ENCODE data around the gene PRKACA. TPM values are rescaled to one million over a fixed set of nuclear protein-coding genes. Genes with fewer than 3 reads are reported as not detected.

PRKACA gene
- total and polyA plus RNA-seq, 8 donors = 81.5 to 118 (median 93.7) TPM

GRCh38 chr19:14078411-14078810 lies 39.2 kb downstream of the PRKACA start:
- no peaks in the 10 kb centered on the region for H3K27me3 ChIP-seq
- ATAC-seq (no peak), DNase-seq (no peak)
- no peaks in the 10 kb centered on the region for H3K36me3 ChIP-seq
- peak overlapping the region in 1 of 2 donors; percentile 78 for H3K27ac ChIP-seq
- H3K9me3 ChIP-seq = no peaks in the 10 kb centered on the region
- peaks cover 12 to 80% of the 10 kb centered on the region in 2 donors for H3K4me1 ChIP-seq
- no peak overlapping the region for H3K4me3 ChIP-seq
- intact Hi-C loops (cut with DNase I) = loop anchor here in 1 of 2 donors (5.0 kb wide), 1 partner anchor 201 kb away; the partner anchor contains the start of gene NANOS3
- TF ChIP-seq CTCF (IDR thresholded peaks at IDR 0.05) = no peak

DNA sequence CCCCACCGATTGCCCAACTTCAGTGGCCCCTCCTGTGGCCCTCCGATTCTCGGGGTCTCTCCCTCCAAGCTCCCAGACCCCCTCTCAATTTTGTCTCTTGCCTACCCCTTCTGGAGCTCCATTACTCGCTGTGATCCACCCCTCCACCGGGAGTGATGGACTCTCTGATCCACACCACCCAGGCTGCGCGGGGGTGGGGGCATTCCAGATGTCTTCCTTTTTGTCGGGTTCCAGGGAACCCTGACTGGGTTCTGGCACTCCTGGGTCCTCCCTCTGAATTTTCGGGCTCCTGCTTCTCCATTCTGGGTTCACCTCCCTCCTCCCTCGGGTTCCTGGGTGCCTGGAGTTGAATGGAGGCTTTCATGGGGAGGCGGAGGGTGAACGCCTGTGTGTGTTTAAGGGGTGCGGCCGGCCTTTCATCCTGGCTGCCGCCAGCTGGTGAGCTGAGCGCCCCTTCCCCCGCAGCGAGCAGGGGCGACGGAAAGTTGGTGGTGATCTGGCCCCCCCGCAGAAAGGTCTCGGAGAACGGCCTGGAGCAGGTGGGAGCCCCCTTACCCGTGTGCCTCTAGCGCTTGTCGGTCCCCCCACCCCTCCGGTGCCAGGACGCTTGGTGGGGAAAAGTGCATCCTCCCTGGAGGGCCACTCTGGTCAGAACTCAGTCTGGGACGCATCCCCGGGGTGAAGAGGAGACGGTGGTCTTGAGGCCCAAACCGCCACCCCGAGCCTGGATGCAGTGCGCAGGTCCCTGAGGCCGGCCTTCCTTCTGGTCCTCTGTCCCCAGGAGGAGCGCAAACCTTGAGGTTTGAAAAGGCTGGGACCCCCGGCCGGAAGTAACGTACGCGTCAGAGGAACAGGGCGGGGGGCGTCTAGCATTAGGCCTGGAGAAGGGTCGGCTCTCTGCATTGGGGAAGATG lies 43.4 kb downstream of the PRKACA start:
- TF ChIP-seq CTCF (IDR thresholded peaks at IDR 0.05) = no peak
- ATAC-seq (peak; percentile 1), DNase-seq (peak in 1 of 4 donors; percentile 33)
- intact Hi-C loops (cut with DNase I) = no loop called here
- peak overlapping the region; percentile 76 to 85 for H3K4me3 ChIP-seq
- peaks cover 0 to 14% of the 10 kb centered on the region in 2 donors for H3K27me3 ChIP-seq
- H3K27ac ChIP-seq = peak overlapping the region; percentile 93
- no peaks in the 10 kb centered on the region for H3K36me3 ChIP-seq
- H3K4me1 ChIP-seq = peaks cover 15 to 70% of the 10 kb centered on the region in 2 donors
- H3K9me3 ChIP-seq = no peaks in the 10 kb centered on the region

DNA sequence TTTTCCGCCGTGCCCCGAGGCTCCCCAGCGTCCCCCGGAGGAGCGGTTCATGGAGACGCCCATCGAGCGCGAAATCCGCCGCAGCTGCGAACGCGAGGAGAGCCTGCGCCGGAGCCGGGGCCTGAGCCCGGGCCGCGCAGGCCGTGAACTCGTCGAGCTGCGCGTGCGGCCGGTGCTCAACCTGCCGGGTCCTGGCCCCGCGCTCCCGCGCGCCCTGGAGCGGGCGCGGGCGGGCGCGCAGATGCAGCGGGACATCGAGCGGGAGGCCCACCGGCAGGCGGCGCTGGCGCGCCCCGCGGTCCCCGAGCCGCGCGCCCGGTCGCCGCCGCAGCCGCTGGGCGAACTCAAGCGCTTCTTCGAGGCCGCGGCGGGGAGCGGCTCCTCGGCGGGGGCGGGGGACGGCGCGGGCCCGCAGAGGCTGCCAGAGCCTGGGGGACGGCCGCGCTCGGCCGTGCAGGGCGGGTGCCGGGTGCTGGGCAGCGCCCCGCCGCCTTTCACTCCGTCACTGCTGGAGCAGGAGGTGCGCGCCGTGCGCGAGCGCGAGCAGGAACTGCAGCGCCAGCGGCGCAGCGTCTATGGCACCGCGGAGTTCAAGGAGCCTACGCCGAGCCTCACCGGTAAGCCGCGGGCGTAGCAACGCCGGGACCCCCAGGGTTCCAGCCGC lies 44.2 kb downstream of the PRKACA start:
- peak in 3 of 4 donors; percentile 77 to 95 (median 84) for DNase-seq
- TF ChIP-seq CTCF (IDR thresholded peaks at IDR 0.05) = peak in 1 of 2 donors; percentile 48
- peak overlapping the region; percentile 93 for H3K27ac ChIP-seq
- peak; percentile 37 for ATAC-seq
- no peaks in the 10 kb centered on the region for H3K9me3 ChIP-seq
- peaks cover 15 to 63% of the 10 kb centered on the region in 2 donors for H3K4me1 ChIP-seq
- peaks cover 0 to 14% of the 10 kb centered on the region in 2 donors for H3K27me3 ChIP-seq
- intact Hi-C loops (cut with DNase I) = no loop called here
- no peaks in the 10 kb centered on the region for H3K36me3 ChIP-seq
- peak overlapping the region; percentile 76 to 85 for H3K4me3 ChIP-seq

DNA sequence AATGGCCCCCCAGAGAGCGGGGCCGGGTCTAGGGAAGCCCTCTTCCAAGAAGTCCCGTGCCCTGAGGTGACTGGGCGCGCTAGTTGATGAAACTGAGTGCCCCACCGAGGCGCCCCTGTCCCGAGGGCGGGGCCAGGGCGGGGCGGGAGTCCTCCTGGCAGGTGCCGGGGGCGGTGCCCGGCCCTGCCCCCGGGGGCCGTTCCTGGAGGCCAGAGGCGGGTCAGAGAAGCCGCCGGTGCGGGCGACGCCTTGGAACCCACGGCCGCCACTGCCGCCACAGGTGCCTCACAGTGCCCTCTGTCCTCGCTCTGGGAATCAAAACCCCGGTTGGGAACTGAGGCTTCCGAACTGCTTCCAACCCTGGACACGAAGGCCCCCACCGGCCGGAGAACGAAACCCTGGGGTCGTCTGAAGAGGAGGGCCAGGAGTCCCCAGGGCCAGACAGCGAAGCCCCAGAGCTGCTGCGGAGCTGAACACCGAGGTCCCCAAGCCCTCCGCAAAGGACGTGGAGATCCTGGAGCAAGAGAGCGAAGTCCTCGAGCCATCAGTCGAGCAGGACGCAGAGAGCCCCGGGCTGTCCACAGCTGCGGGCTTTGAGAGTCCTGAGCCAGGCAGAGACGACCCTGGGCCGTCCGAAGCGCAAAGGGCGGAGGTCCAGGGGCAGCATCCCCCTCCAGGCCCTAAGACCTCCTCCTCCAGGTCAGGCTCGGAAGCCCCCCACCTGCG lies 44.9 kb downstream of the PRKACA start, which contains the start of gene MISP3:
Gene MISP3, plus strand, starts transcription at position 252 of the 726 bp plus-strand sequence. CDS start 524 bp downstream, outside the sequence.
- Histone ChIP-seq H3K9me3 (no peaks in the 10 kb centered on the region), H3K36me3 (no peaks in the 10 kb centered on the region), H3K4me1 (peaks cover 15 to 56% of the 10 kb centered on the region in 2 donors), H3K4me3 (peak within 1 kb of the TSS; percentile 76 to 85), H3K27ac (peak within 1 kb of the TSS; percentile 93), H3K27me3 (peaks cover 0 to 14% of the 10 kb centered on the region in 2 donors)
- no peak for TF ChIP-seq CTCF (IDR thresholded peaks at IDR 0.05)
- peak; percentile 81 for ATAC-seq
- intact Hi-C loops (cut with DNase I) = no loop called here
- DNase-seq = peak in 3 of 4 donors; percentile 33 to 93 (median 77)

Measured in left lung (tissue), 10 donors.